NCI-H1694 treated with DMSO at 0.1 percent for 48 hours (cell line): ENCODE measurements around the gene FASLG.

Experiments used
- DNase-seq: peaks from one replicate; lab custom pipeline; 2025; lab: John Stamatoyannopoulos, UW

Gene FASLG

GRCh38 chr1:172647110-172647564 lies 11.8 kb upstream of the FASLG start:
- no peak for DNase-seq

- DNase-seq, result no peak
These were observed 10.9 kb upstream of the FASLG start for GRCh38 chr1:172647987-172648386.

GRCh38 chr1:172650474-172651193 lies 8.3 kb upstream of the FASLG start:
- DNase-seq, result no peak

- no peak for DNase-seq
These were observed 5.7 kb upstream of the FASLG start for GRCh38 chr1:172653015-172653709.

GRCh38 chr1:172654535-172654934 lies 4.4 kb upstream of the FASLG start:
- no peak for DNase-seq

GRCh38 chr1:172656576-172656975 lies 2.3 kb upstream of the FASLG start:
- DNase-seq, result no peak

- DNase-seq, result no peak
These were observed 1.3 kb upstream of the FASLG start for GRCh38 chr1:172657586-172657985.

GRCh38 chr1:172661107-172661506 lies 2.2 kb downstream of the FASLG start:
- DNase-seq, result no peak

GRCh38 chr1:172662464-172663109 lies 3.7 kb downstream of the FASLG start:
- DNase-seq, result no peak

- no peak for DNase-seq
These were observed 4.8 kb downstream of the FASLG start for GRCh38 chr1:172663732-172664131.

- DNase-seq, result no peak
These were observed 9.2 kb downstream of the FASLG start for GRCh38 chr1:172668097-172668496.

GRCh38 chr1:172669011-172669410 lies 10.1 kb downstream of the FASLG start:
- no peak for DNase-seq

- no peak for DNase-seq
These were observed 11.4 kb downstream of the FASLG start for GRCh38 chr1:172670316-172670715.

- DNase-seq, result no peak
These were observed 11.9 kb downstream of the FASLG start for GRCh38 chr1:172670791-172671190.

GRCh38 chr1:172671591-172671990 lies 12.7 kb downstream of the FASLG start:
- no peak for DNase-seq

- DNase-seq, result no peak
These were observed 13.8 kb downstream of the FASLG start for GRCh38 chr1:172672720-172673119.

- no peak for DNase-seq
These were observed 14.9 kb downstream of the FASLG start for GRCh38 chr1:172673761-172674160.

GRCh38 chr1:172674831-172675613 lies 16.1 kb downstream of the FASLG start:
- DNase-seq, result no peak

GRCh38 chr1:172679000-172679772 lies 20.3 kb downstream of the FASLG start:
- no peak for DNase-seq

- no peak for DNase-seq
These were observed 21.3 kb downstream of the FASLG start for GRCh38 chr1:172680244-172680643.

GRCh38 chr1:172680733-172681275 lies 21.9 kb downstream of the FASLG start:
- DNase-seq, result no peak
